ENCODE measurements around the gene CAPZB. TPM values are rescaled to one million over a fixed set of nuclear protein-coding genes. Genes with fewer than 3 reads are reported as not detected.

The CAPZB gene
- total RNA-seq, 1 experiment from 2014 or later, result 348 TPM

DNA sequence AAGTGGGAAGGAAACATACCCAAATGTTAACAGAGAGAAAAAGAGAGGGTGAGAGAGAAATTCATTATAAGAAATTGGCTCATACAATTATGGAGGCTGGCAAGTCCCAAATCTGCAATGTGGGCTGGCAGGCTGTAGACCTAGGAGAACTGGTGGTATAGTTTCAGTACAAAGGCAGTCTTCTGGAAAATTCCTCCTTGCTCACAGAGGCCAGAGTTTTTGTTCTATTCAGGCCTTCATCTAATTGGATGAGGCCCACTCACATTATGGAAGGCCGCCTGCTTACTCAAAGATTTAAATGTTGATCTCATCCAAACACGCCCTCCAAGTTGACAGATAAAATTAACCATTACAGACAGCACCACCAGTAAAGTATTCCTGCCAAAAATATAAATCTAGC is 36.1 kb upstream of the CAPZB start:
- no peaks in the 10 kb centered on the region for H3K79me2 ChIP-seq (ENCODE audit: insufficient read depth, low read length)
- no peak overlapping the region for H3K23ac ChIP-seq (ENCODE audit: insufficient read length, low read depth, low read length)
- no peaks in the 10 kb centered on the region for H3K27me3 ChIP-seq (ENCODE audit: insufficient read depth, low read length)
- H3K9me3 ChIP-seq (ENCODE audit: control insufficient read depth, low read depth, low read length), result no peaks in the 10 kb centered on the region
- no peak overlapping the region for H3K4ac ChIP-seq (ENCODE audit: low read depth, low read length)
- no peak overlapping the region for H2BK120ac ChIP-seq (ENCODE audit: low read depth, low read length, poor library complexity, severe bottlenecking)
- no peak overlapping the region for H3K18ac ChIP-seq (ENCODE audit: insufficient read length, low read depth, low read length)
- no peak overlapping the region for H2AFZ ChIP-seq (ENCODE audit: low read length)
- Mint-ChIP-seq H3K27me3 (ENCODE audit: low read depth) (peaks cover 4% of the 10 kb centered on the region), H3K36me3 (ENCODE audit: insufficient read depth in 1 of 3, low read depth in 3 of 3) (peaks cover 0 to 5% (median 2%) of the 10 kb centered on the region in 3 experiments; a peak in 3 of 7 replicates), H3K27ac (no peak overlapping the region), H3K4me1 (no peaks in the 10 kb centered on the region), H3K9me3 (peaks cover 4 to 10% of the 10 kb centered on the region in 2 experiments), H3K4me3 (no peak overlapping the region)
- no peak overlapping the region for H2BK5ac ChIP-seq (ENCODE audit: insufficient read length, low read length)
- no peaks in the 10 kb centered on the region for H3K79me1 ChIP-seq (ENCODE audit: insufficient read depth, low read depth, low read length, poor library complexity, severe bottlenecking)
- H2AK5ac ChIP-seq (ENCODE audit: insufficient read length, low read length), result no peak overlapping the region
- DNase-seq, result no peak
- H2BK15ac ChIP-seq (ENCODE audit: low read depth, low read length), result no peak overlapping the region
- no CpG with 5 or more reads among the region's 2 CpGs for WGBS (ENCODE audit: extremely low coverage, insufficient read length, low lambda C conversion rate)
- H3K4me2 ChIP-seq (ENCODE audit: insufficient read depth, insufficient read length, low read length), result no peak overlapping the region
- H4K20me1 ChIP-seq (ENCODE audit: control insufficient read depth, insufficient read depth, insufficient read length), result no peaks in the 10 kb centered on the region
- H3K9ac ChIP-seq (ENCODE audit: extremely low read depth, insufficient read length, low read length), result no peak overlapping the region
- no peak overlapping the region for H3T11ph ChIP-seq (ENCODE audit: low read length)
- no peak overlapping the region for H2BK20ac ChIP-seq (ENCODE audit: low read depth, low read length, poor library complexity, severe bottlenecking)
- H3K14ac ChIP-seq (ENCODE audit: insufficient read depth, low read length), result no peak overlapping the region
- no peak overlapping the region for H4K8ac ChIP-seq (replicated peaks; ENCODE audit: insufficient read length, low read depth, low read length)
- TF ChIP-seq, protein P1, sequence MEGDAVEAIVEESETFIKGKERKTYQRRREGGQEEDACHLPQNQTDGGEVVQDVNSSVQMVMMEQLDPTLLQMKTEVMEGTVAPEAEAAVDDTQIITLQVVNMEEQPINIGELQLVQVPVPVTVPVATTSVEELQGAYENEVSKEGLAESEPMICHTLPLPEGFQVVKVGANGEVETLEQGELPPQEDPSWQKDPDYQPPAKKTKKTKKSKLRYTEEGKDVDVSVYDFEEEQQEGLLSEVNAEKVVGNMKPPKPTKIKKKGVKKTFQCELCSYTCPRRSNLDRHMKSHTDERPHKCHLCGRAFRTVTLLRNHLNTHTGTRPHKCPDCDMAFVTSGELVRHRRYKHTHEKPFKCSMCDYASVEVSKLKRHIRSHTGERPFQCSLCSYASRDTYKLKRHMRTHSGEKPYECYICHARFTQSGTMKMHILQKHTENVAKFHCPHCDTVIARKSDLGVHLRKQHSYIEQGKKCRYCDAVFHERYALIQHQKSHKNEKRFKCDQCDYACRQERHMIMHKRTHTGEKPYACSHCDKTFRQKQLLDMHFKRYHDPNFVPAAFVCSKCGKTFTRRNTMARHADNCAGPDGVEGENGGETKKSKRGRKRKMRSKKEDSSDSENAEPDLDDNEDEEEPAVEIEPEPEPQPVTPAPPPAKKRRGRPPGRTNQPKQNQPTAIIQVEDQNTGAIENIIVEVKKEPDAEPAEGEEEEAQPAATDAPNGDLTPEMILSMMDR (conservative IDR thresholded peaks at IDR 0.05), result no peak
- H4K5ac ChIP-seq (ENCODE audit: insufficient read length, low read depth, low read length), result no peak overlapping the region
- no peak overlapping the region for H3K27ac ChIP-seq (ENCODE audit: insufficient read length, low read depth, low read length)
- H3K23me2 ChIP-seq (ENCODE audit: insufficient read length, low read depth, low read length, poor library complexity, severe bottlenecking), result no peaks in the 10 kb centered on the region
- H4K91ac ChIP-seq (ENCODE audit: insufficient read length, low read depth, low read length), result no peak overlapping the region
- no peak overlapping the region for H3K56ac ChIP-seq (ENCODE audit: insufficient read length, low read depth, low read length)
- H3K4me1 ChIP-seq (ENCODE audit: insufficient read depth, low read length), result no peaks in the 10 kb centered on the region
- H2BK12ac ChIP-seq (ENCODE audit: insufficient read length, low read depth, low read length), result no peak overlapping the region

All from H9 (cell line).